ENCODE results near the gene NDUFB10.
A peak's percentile ranks its signal among the peaks of the same experiment; 100 is the strongest.

DNA sequence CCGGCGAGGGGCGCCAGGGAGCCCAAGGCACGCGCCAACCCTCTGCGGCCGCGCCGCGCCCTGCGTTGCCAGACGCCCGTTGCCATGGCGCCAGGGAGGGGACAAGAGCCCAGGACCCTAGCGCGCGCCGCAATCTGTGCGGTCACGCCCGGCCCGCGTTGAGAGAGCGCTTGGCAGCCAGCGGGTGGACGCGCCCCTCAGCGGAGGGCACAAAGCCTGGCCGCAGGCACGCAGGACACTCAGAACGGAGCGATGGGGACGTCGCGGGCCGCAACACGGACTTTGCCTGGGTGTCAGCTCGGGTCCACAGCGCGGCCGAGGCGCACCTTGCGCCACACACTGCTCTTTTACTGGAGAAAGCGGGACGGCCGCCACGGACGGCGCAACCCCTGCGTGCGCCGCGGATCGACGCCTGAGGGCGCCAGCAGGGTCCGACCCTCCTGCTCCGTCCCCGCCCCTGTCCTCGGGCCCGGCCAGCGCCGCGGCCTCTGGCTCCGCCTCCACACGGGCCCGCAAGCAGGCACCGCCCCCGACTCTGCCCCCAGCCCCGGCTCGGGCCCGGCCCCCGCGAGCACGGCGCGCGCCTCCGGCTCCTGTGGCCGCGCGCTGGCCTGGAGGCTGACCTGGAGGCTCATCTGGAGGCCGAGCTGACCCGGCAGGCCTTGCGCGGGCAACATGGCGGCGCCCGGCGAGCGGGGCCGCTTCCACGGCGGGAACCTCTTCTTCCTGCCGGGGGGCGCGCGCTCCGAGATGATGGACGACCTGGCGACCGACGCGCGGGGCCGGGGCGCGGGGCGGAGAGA, 24.4 kb downstream of the NDUFB10 start, which contains the start of gene GFER:
- TF ChIP-seq, protein P1, sequence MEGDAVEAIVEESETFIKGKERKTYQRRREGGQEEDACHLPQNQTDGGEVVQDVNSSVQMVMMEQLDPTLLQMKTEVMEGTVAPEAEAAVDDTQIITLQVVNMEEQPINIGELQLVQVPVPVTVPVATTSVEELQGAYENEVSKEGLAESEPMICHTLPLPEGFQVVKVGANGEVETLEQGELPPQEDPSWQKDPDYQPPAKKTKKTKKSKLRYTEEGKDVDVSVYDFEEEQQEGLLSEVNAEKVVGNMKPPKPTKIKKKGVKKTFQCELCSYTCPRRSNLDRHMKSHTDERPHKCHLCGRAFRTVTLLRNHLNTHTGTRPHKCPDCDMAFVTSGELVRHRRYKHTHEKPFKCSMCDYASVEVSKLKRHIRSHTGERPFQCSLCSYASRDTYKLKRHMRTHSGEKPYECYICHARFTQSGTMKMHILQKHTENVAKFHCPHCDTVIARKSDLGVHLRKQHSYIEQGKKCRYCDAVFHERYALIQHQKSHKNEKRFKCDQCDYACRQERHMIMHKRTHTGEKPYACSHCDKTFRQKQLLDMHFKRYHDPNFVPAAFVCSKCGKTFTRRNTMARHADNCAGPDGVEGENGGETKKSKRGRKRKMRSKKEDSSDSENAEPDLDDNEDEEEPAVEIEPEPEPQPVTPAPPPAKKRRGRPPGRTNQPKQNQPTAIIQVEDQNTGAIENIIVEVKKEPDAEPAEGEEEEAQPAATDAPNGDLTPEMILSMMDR (IDR thresholded peaks at IDR 0.05), result peak in 2 of 7 experiments; percentile 26 to 31
- TF ChIP-seq POLR2A (IDR thresholded peaks at IDR 0.05), result no peak
